ENCODE measurements around the gene SMYD3. TPM values are rescaled to one million over a fixed set of nuclear protein-coding genes. Genes with fewer than 3 reads are reported as not detected.

SMYD3 gene
- total RNA-seq, 1 donor, result 171 TPM

GRCh38 chr1:245938046-245938435 is 569.0 kb downstream of the SMYD3 start:
- DNase-seq (ENCODE audit: insufficient read length, low spot score, missing footprints), result no peak
- H3K36me3 ChIP-seq (ENCODE audit: insufficient read depth, low read length), result no peaks in the 10 kb centered on the region
- H3K4me1 ChIP-seq (ENCODE audit: insufficient read depth, low read length), result no peaks in the 10 kb centered on the region
- H3K4me3 ChIP-seq (ENCODE audit: insufficient read depth, low read length), result no peak overlapping the region
- no peak overlapping the region for H2AFZ ChIP-seq (ENCODE audit: low read length)
- H3K4me2 ChIP-seq (ENCODE audit: insufficient read depth, low read length), result no peak overlapping the region
- H3K27me3 ChIP-seq (ENCODE audit: insufficient read depth, low read length), result no peaks in the 10 kb centered on the region
- H4K20me1 ChIP-seq (ENCODE audit: insufficient read depth, low read length), result no peaks in the 10 kb centered on the region
- no peaks in the 10 kb centered on the region for H3K9me3 ChIP-seq (ENCODE audit: low read depth, low read length)
- no peak overlapping the region for H3K27ac ChIP-seq (ENCODE audit: low read depth, low read length)
- H3K79me2 ChIP-seq (ENCODE audit: insufficient read depth, low read length), result no peaks in the 10 kb centered on the region
- no peak for TF ChIP-seq CTCF (IDR thresholded peaks at IDR 0.05; ENCODE audit: extremely low read depth, low read depth, low read length)

- H3K27ac ChIP-seq (ENCODE audit: low read depth, low read length), result no peak overlapping the region
- peak; percentile 63 for DNase-seq (ENCODE audit: insufficient read length, low spot score, missing footprints)
- H4K20me1 ChIP-seq (ENCODE audit: insufficient read depth, low read length), result no peaks in the 10 kb centered on the region
- no peaks in the 10 kb centered on the region for H3K27me3 ChIP-seq (ENCODE audit: insufficient read depth, low read length)
- no peaks in the 10 kb centered on the region for H3K4me1 ChIP-seq (ENCODE audit: insufficient read depth, low read length)
- no peak for TF ChIP-seq CTCF (IDR thresholded peaks at IDR 0.05; ENCODE audit: extremely low read depth, low read depth, low read length)
- H3K4me3 ChIP-seq (ENCODE audit: insufficient read depth, low read length), result no peak overlapping the region
- no peaks in the 10 kb centered on the region for H3K9me3 ChIP-seq (ENCODE audit: low read depth, low read length)
- H3K36me3 ChIP-seq (ENCODE audit: insufficient read depth, low read length), result no peaks in the 10 kb centered on the region
- no peak overlapping the region for H3K4me2 ChIP-seq (ENCODE audit: insufficient read depth, low read length)
- H2AFZ ChIP-seq (ENCODE audit: low read length), result no peak overlapping the region
- no peaks in the 10 kb centered on the region for H3K79me2 ChIP-seq (ENCODE audit: insufficient read depth, low read length)
These were observed 569.6 kb downstream of the SMYD3 start for GRCh38 chr1:245937316-245938045.

GRCh38 chr1:245934409-245934808 is 572.7 kb downstream of the SMYD3 start:
- no peaks in the 10 kb centered on the region for H3K4me1 ChIP-seq (ENCODE audit: insufficient read depth, low read length)
- no peaks in the 10 kb centered on the region for H4K20me1 ChIP-seq (ENCODE audit: insufficient read depth, low read length)
- H2AFZ ChIP-seq (ENCODE audit: low read length), result no peak overlapping the region
- no peak for TF ChIP-seq CTCF (IDR thresholded peaks at IDR 0.05; ENCODE audit: extremely low read depth, low read depth, low read length)
- H3K4me3 ChIP-seq (ENCODE audit: insufficient read depth, low read length), result no peak overlapping the region
- no peaks in the 10 kb centered on the region for H3K27me3 ChIP-seq (ENCODE audit: insufficient read depth, low read length)
- no peak overlapping the region for H3K27ac ChIP-seq (ENCODE audit: low read depth, low read length)
- H3K36me3 ChIP-seq (ENCODE audit: insufficient read depth, low read length), result no peaks in the 10 kb centered on the region
- H3K9me3 ChIP-seq (ENCODE audit: low read depth, low read length), result no peaks in the 10 kb centered on the region
- no peaks in the 10 kb centered on the region for H3K79me2 ChIP-seq (ENCODE audit: insufficient read depth, low read length)
- DNase-seq (ENCODE audit: insufficient read length, low spot score, missing footprints), result no peak
- H3K4me2 ChIP-seq (ENCODE audit: insufficient read depth, low read length), result no peak overlapping the region

GRCh38 chr1:245933431-245934045 is 573.5 kb downstream of the SMYD3 start:
- no peaks in the 10 kb centered on the region for H3K79me2 ChIP-seq (ENCODE audit: insufficient read depth, low read length)
- no peak overlapping the region for H2AFZ ChIP-seq (ENCODE audit: low read length)
- H3K36me3 ChIP-seq (ENCODE audit: insufficient read depth, low read length), result peaks cover 5% of the 10 kb centered on the region
- H3K4me1 ChIP-seq (ENCODE audit: insufficient read depth, low read length), result no peaks in the 10 kb centered on the region
- H3K4me3 ChIP-seq (ENCODE audit: insufficient read depth, low read length), result no peak overlapping the region
- DNase-seq (ENCODE audit: insufficient read length, low spot score, missing footprints), result no peak
- no peaks in the 10 kb centered on the region for H3K27me3 ChIP-seq (ENCODE audit: insufficient read depth, low read length)
- no peaks in the 10 kb centered on the region for H3K9me3 ChIP-seq (ENCODE audit: low read depth, low read length)
- no peak overlapping the region for H3K27ac ChIP-seq (ENCODE audit: low read depth, low read length)
- no peak overlapping the region for H3K4me2 ChIP-seq (ENCODE audit: insufficient read depth, low read length)
- no peak for TF ChIP-seq CTCF (IDR thresholded peaks at IDR 0.05; ENCODE audit: extremely low read depth, low read depth, low read length)
- H4K20me1 ChIP-seq (ENCODE audit: insufficient read depth, low read length), result no peaks in the 10 kb centered on the region
